ENCODE data around the gene MUC5B.

DNA sequence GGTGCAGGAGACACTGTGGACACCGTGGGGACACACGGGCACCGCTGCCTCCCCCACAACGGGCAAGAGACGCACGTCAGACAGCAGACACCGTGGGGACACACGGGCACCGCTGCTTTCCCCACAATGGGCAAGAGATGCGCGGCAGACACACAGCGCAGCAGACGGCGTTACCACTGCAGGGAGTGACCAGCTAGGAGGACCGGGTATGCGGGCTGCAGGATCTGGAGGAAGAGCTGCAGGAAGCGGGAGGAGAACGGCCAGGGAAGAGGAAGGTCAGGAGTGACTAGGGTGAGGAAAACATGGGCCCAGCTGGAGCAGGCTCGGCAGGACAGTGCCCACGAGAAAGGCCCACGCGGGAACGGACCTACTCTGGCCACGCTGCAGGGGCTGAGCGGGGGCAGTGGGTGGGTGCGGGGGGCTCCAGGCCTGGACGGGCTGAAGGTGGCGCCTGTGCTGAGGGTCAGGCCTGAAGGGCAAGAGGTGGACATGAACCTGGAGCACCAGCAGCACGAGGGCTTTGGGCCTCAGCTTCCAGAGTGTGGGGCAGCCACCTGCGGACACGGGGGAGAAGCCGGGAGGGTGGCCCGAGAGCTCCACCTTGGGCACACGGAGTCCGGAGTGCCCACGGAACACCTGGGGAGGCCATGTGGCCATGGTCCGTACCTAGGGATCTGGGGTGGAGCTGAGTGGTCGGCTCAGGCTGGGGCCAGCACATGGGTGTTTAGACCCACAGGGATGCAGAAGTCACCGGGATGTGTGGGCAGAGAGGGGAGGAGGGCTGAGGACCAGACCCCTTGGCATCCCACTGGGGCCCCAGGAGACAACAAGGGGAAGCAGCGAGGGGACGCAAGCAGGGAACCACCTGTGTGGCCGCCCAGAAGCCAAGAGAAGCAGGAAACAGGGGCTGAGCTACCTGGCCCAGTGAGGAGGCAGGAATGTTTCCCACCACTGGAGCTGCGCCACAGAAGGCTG, 70.1 kb downstream of the MUC5B start:
- TF ChIP-seq, protein P1, sequence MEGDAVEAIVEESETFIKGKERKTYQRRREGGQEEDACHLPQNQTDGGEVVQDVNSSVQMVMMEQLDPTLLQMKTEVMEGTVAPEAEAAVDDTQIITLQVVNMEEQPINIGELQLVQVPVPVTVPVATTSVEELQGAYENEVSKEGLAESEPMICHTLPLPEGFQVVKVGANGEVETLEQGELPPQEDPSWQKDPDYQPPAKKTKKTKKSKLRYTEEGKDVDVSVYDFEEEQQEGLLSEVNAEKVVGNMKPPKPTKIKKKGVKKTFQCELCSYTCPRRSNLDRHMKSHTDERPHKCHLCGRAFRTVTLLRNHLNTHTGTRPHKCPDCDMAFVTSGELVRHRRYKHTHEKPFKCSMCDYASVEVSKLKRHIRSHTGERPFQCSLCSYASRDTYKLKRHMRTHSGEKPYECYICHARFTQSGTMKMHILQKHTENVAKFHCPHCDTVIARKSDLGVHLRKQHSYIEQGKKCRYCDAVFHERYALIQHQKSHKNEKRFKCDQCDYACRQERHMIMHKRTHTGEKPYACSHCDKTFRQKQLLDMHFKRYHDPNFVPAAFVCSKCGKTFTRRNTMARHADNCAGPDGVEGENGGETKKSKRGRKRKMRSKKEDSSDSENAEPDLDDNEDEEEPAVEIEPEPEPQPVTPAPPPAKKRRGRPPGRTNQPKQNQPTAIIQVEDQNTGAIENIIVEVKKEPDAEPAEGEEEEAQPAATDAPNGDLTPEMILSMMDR (IDR thresholded peaks at IDR 0.05), result no peak
- TF ChIP-seq POLR2A (IDR thresholded peaks at IDR 0.05), result no peak

Data from esophagus squamous epithelium (tissue), 4 donors.